Suprapubic skin (tissue), 4 donors: ENCODE measurements around the gene CACNA1G. TPM values are rescaled to one million over a fixed set of nuclear protein-coding genes. Genes with fewer than 3 reads are reported as not detected.

Experiments
- DNase-seq, 2 donors: peaks; one replicate each; pipeline ENCODE4 v3.0.0-alpha.2; 2019; ENCODE audit warnings: low spot score in 2 of 2
- H3K27ac ChIP-seq: fragments of 200-600 bp; sonication (generic); one replicate; pipeline ENCODE4 v1.5.1; 2019
- H3K27me3 ChIP-seq: fragments of 200-600 bp; sonication (generic); one replicate; pipeline ENCODE4 v1.5.1; 2019
- H3K36me3 ChIP-seq: fragments of 200-600 bp; sonication (generic); one replicate; pipeline ENCODE4 v1.5.1; 2019
- H3K4me1 ChIP-seq: fragments of 200-600 bp; sonication (generic); one replicate; pipeline ENCODE4 v1.5.1; 2019
- H3K4me3 ChIP-seq: fragments of 200-600 bp; sonication (generic); one replicate; pipeline ENCODE4 v1.5.1; 2019; ENCODE audit warnings: mild to moderate bottlenecking
- H3K9me3 ChIP-seq: fragments of 200-600 bp; sonication (generic); one replicate; pipeline ENCODE4 v1.5.1; 2019
- EP300 ChIP-seq: sonication (generic); formaldehyde crosslinking; IDR thresholded peaks from one replicate; pipeline ENCODE4 v1.6.1; 2017; ENCODE audit warnings: antibody characterized with exemption
- POLR2A ChIP-seq, 2 donors: fragments of 450-650 bp; IDR thresholded peaks; one replicate each; pipeline ENCODE4 v1.6.1; 2017; ENCODE audit warnings: antibody characterized with exemption in 2 of 2, mild to moderate bottlenecking in 2 of 2, moderate library complexity in 2 of 2
- POLR2AphosphoS5 ChIP-seq, 3 donors: sonication (generic); formaldehyde crosslinking; IDR thresholded peaks; one replicate each; pipeline ENCODE4 v1.6.1; 2017; ENCODE audit warnings: antibody characterized with exemption in 3 of 3
- WGBS: methylation state at CpG from one replicate; pipeline ENCODE4 v1.1.5; 2018; 5-methylcytosine and 5-hydroxymethylcytosine counted together
- total RNA-seq, 4 donors: library from RNA; depleted of rRNA; stranded (reverse); fragments of >200 nt; gene quantifications; one replicate each; pipeline ENCODE4 v1.1.0, GENCODE V29; 2016
- TF ChIP-seq, protein P1 (sequence below), 2 donors: fragments of 200-600 bp in 1 of 2; fragments of 450-650 bp in 1 of 2; sonication (generic) in 1 of 2; IDR thresholded peaks; one replicate each; pipeline ENCODE4 v1.5.1; 2016 to 2019; ENCODE audit warnings: antibody characterized with exemption in 2 of 2, mild to moderate bottlenecking in 1 of 2, moderate library complexity in 1 of 2

Gene CACNA1G
- total RNA-seq, 4 donors from 2014 or later = 1.1 to 9.9 (median 2.7) TPM

DNA sequence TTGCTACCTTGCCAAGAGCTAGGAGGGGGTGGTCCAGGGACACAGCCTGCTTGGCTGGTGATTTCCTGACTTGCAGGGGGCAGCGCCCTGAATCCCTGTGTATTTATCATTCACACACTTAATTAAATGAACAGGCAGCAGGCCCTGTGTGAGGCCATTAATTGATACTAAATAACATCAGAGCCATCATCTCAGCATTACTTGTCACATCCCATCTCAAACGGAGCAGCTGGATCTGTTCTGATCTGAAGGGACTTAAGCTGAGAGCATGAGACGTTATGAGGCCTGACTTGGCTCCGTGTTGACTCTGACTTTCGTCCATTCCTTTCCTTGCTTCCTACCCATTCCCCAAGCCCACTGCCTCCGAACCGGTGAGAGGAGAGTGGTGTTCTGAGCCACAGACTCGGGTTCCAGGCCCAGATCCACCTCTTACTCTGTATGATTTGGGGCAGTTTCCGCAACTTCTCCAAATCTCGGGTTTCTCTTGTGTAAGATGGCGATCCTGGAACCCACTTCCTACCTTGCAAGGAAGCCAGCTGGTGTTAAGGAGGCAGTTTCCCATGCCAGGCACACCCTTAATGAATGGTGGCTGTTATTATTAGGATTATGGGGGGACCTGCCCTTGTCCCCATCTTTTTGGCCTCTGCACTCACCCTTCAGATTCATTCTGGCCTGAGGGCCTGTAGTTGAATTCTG is 33.8 kb downstream of the CACNA1G start:
- no peaks in the 10 kb centered on the region for H3K9me3 ChIP-seq
- H3K4me3 ChIP-seq = no peak overlapping the region
- WGBS = 83% methylated on average over 11 of the region's 11 CpGs
- H3K36me3 ChIP-seq = no peaks in the 10 kb centered on the region
- TF ChIP-seq, protein P1, sequence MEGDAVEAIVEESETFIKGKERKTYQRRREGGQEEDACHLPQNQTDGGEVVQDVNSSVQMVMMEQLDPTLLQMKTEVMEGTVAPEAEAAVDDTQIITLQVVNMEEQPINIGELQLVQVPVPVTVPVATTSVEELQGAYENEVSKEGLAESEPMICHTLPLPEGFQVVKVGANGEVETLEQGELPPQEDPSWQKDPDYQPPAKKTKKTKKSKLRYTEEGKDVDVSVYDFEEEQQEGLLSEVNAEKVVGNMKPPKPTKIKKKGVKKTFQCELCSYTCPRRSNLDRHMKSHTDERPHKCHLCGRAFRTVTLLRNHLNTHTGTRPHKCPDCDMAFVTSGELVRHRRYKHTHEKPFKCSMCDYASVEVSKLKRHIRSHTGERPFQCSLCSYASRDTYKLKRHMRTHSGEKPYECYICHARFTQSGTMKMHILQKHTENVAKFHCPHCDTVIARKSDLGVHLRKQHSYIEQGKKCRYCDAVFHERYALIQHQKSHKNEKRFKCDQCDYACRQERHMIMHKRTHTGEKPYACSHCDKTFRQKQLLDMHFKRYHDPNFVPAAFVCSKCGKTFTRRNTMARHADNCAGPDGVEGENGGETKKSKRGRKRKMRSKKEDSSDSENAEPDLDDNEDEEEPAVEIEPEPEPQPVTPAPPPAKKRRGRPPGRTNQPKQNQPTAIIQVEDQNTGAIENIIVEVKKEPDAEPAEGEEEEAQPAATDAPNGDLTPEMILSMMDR (IDR thresholded peaks at IDR 0.05) = no peak
- no peak for TF ChIP-seq POLR2A (IDR thresholded peaks at IDR 0.05)
- no peak for TF ChIP-seq EP300
- TF ChIP-seq POLR2AphosphoS5 (IDR thresholded peaks at IDR 0.05) = no peak
- H3K27ac ChIP-seq = no peak overlapping the region
- H3K27me3 ChIP-seq = no peaks in the 10 kb centered on the region
- DNase-seq = no peak
- H3K4me1 ChIP-seq = peaks cover 8% of the 10 kb centered on the region

DNA sequence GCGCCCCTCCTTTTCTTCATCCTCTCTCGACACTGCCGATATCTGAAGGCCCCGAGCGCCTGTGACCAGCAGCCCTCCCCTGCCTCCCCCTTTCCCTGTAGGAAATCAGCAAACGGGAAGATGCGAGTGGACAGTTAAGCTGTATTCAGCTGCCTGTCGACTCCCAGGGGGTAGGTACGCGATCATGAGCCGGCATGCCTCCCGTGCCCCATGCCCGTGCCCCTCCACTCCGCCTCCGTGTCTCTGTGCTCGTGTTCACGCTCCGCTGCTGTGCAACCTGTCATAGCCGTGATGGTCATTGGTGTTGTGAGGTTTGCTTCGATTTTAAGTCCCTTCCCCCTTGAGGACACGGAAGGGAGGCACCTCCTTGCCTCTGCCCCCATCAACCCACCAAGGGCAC is 34.4 kb downstream of the CACNA1G start:
- 90% methylated on average over 21 of the region's 21 CpGs for whole genome bisulfite sequencing
- Histone ChIP-seq H3K36me3 (no peaks in the 10 kb centered on the region), H3K27me3 (no peaks in the 10 kb centered on the region)

DNA sequence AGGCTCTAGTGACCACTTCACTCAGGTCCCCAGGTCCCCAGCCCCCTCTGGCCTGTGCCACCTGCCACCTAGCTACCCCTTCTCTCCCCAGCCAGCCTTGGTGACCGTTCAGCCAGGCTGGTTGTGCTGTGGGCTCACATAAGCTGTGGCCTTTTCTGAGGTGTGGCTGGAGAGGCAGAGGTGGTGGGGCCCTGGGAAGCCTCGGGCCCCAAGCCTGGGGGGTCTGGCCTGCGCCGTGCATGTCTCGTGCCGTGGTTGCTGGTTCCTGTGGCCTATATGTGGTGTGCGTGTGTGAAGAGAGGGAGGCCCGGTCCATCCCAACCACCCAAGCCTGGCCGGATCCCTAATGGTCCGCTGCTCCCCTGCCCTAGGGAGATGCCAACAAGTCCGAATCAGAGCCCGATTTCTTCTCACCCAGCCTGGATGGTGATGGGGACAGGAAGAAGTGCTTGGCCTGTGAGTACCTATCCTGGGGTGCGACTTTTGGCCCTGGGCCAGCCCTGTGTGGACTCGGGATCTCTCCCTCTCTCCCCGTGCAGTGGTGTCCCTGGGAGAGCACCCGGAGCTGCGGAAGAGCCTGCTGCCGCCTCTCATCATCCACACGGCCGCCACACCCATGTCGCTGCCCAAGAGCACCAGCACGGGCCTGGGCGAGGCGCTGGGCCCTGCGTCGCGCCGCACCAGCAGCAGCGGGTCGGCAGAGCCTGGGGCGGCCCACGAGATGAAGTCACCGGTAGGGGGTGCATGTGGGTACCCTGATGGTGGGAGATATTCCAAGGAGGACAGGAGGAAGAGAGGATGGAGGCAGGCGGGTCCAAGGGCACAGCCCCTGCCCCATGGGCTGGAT is 35.9 kb downstream of the CACNA1G start:
- WGBS = 85% methylated on average over 25 of the region's 34 CpGs
- Histone ChIP-seq H3K4me1 (no peaks in the 10 kb centered on the region), H3K36me3 (no peaks in the 10 kb centered on the region), H3K9me3 (no peaks in the 10 kb centered on the region), H3K27ac (no peak overlapping the region), H3K4me3 (no peak overlapping the region), H3K27me3 (peaks cover 2% of the 10 kb centered on the region)
- no peak for DNase-seq
- TF ChIP-seq, protein P1 (IDR thresholded peaks at IDR 0.05) = no peak
- TF ChIP-seq POLR2AphosphoS5 (IDR thresholded peaks at IDR 0.05) (no peak), EP300 (no peak), POLR2A (IDR thresholded peaks at IDR 0.05) (no peak)

More for the DNA sequence above, 34.4 kb downstream of the CACNA1G start:
- no peak for DNase-seq
- H3K27ac ChIP-seq = no peak overlapping the region
- TF ChIP-seq POLR2AphosphoS5 (IDR thresholded peaks at IDR 0.05) (no peak), EP300 (no peak), POLR2A (IDR thresholded peaks at IDR 0.05) (no peak)
- TF ChIP-seq, protein P1 (IDR thresholded peaks at IDR 0.05) = no peak
- no peak overlapping the region for H3K4me3 ChIP-seq
- H3K9me3 ChIP-seq = no peaks in the 10 kb centered on the region
- peaks cover 4% of the 10 kb centered on the region for H3K4me1 ChIP-seq

DNA sequence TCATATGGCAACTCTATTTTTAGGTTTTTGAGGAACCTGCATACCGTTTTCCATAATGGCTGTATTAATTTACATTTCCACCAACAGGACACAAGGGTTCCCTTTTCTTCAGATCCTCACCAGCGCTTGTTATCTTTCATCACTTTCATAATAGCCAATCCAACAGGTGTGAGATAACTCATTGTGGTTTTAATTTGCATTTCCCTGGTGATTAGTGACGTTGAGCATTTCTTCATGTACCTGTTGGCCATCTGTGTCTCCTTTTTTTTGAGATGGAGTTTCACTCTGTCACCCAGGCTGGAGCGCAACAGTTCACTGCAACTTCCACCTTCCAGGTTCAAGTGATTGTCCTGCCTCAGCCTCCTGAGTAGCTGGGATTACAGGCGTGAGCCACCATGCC is 38.0 kb downstream of the CACNA1G start:
- peaks cover 11% of the 10 kb centered on the region for H3K27me3 ChIP-seq

More for the DNA sequence above, 38.0 kb downstream of the CACNA1G start:
- WGBS = 76% methylated on average over 5 of the region's 5 CpGs
- DNase-seq = no peak
- TF ChIP-seq EP300 = no peak
- no peak for TF ChIP-seq POLR2AphosphoS5 (IDR thresholded peaks at IDR 0.05)
- TF ChIP-seq POLR2A (IDR thresholded peaks at IDR 0.05) = no peak
- TF ChIP-seq, protein P1 (IDR thresholded peaks at IDR 0.05) = no peak
- Histone ChIP-seq H3K27ac (no peak overlapping the region), H3K4me1 (no peaks in the 10 kb centered on the region), H3K9me3 (no peaks in the 10 kb centered on the region), H3K36me3 (no peaks in the 10 kb centered on the region), H3K4me3 (no peak overlapping the region)
